Activated B cell treated with CpG ODN at 0.5 μM for 24 hours (primary cell): Measurements from ENCODE around the gene RPL38. TPM values are rescaled to one million over a fixed set of nuclear protein-coding genes. Genes with fewer than 3 reads are reported as not detected.
A peak's percentile ranks its signal among the peaks of the same experiment; 100 is the strongest.

Experiments
- ATAC-seq: fragments of 200-7000 bp; cut with Tn5 transposase; one replicate; pipeline ENCODE4 v1.10.0; 2021; ENCODE audit warnings: low read depth, mild to moderate bottlenecking, moderate library complexity
- CTCF ChIA-PET: fragments of 350-600 bp; sonication (Branson Sonifier 250); formaldehyde crosslinking; loops from one replicate; lab custom pipeline; 2021; ENCODE audit warnings: antibody characterized with exemption; lab: Charles Lee
- POLR2A ChIA-PET: fragments of 350-600 bp; sonication (Branson Sonifier 250); formaldehyde crosslinking; loops from one replicate; lab custom pipeline; 2021; ENCODE audit warnings: antibody characterized with exemption; lab: Charles Lee
- DNase-seq: peaks from one replicate; pipeline ENCODE4 v3.0.0; 2022
- H3K27ac Mint-ChIP-seq: one replicate; pipeline ENCODE4 v1.8.0; 2020; ENCODE audit warnings: mixed read lengths
- H3K27me3 Mint-ChIP-seq: one replicate; pipeline ENCODE4 v1.8.0; 2021; ENCODE audit warnings: mixed read lengths
- H3K36me3 Mint-ChIP-seq: one replicate; pipeline ENCODE4 v1.8.0; 2021; ENCODE audit warnings: low read depth, mixed read lengths
- H3K4me1 Mint-ChIP-seq: one replicate; pipeline ENCODE4 v1.8.0; 2021; ENCODE audit warnings: mixed read lengths
- H3K4me3 Mint-ChIP-seq: one replicate; pipeline ENCODE4 v1.8.0; 2020; ENCODE audit warnings: mild to moderate bottlenecking, mixed read lengths
- H3K9me3 Mint-ChIP-seq: one replicate; pipeline ENCODE4 v1.8.0; 2020; ENCODE audit warnings: mixed read lengths
- CTCF ChIP-seq: fragments of 200-600 bp; IDR thresholded peaks from one replicate; pipeline ENCODE4 v1.8.0; 2022; ENCODE audit warnings: antibody characterized with exemption, mild to moderate bottlenecking
- intact Hi-C: fragments of 100-400 bp; cut with micrococcal nuclease; formaldehyde crosslinking; loops from one replicate; pipeline ENCODE4 v1.15.1; 2024
- total RNA-seq: library from RNA; stranded (reverse); gene quantifications from 2 replicates; pipeline ENCODE4 v1.2.3, GENCODE V29; 2022

The RPL38 gene
- total RNA-seq, 1 donor from 2014 or later: 1,330 TPM

- CTCF ChIA-PET: no interaction called here
- H3K9me3 Mint-ChIP-seq: no peaks in the 10 kb centered on the region
- H3K27ac Mint-ChIP-seq: no peak overlapping the region
- TF ChIP-seq CTCF: no peak
- DNase-seq (no peak), ATAC-seq (no peak)
- POLR2A ChIA-PET: no interaction called here
- H3K4me1 Mint-ChIP-seq: peaks cover 12% of the 10 kb centered on the region
- no peaks in the 10 kb centered on the region for H3K27me3 Mint-ChIP-seq
- H3K36me3 Mint-ChIP-seq: no peaks in the 10 kb centered on the region
- no peak overlapping the region for H3K4me3 Mint-ChIP-seq
- intact Hi-C loops: no loop called here
These were observed 28.7 kb downstream of the RPL38 start for GRCh38 chr17:74231928-74232907.

- ChIA-PET POLR2A (no interaction called here), CTCF (no interaction called here)
- no peaks in the 10 kb centered on the region for H3K36me3 Mint-ChIP-seq
- H3K9me3 Mint-ChIP-seq: no peaks in the 10 kb centered on the region
- no peak overlapping the region for H3K4me3 Mint-ChIP-seq
- no peak for TF ChIP-seq CTCF
- DNase-seq (no peak), ATAC-seq (no peak)
- no peaks in the 10 kb centered on the region for H3K27me3 Mint-ChIP-seq
- intact Hi-C loops: no loop called here
- H3K4me1 Mint-ChIP-seq: peaks cover 12% of the 10 kb centered on the region
- H3K27ac Mint-ChIP-seq: no peak overlapping the region
These were observed 30.5 kb downstream of the RPL38 start for GRCh38 chr17:74233937-74234336.

- Mint-ChIP-seq H3K4me1 (peaks cover 12% of the 10 kb centered on the region), H3K27me3 (no peaks in the 10 kb centered on the region), H3K9me3 (no peaks in the 10 kb centered on the region), H3K27ac (no peak overlapping the region), H3K36me3 (no peaks in the 10 kb centered on the region), H3K4me3 (peak overlapping the region; percentile 59)
- intact Hi-C loops: no loop called here
- ChIA-PET POLR2A (no interaction called here), CTCF (no interaction called here)
- DNase-seq (no peak), ATAC-seq (no peak)
- TF ChIP-seq CTCF: no peak
These were observed 31.0 kb downstream of the RPL38 start for GRCh38 chr17:74234486-74234885.

- peak overlapping the region; percentile 71 for H3K27ac Mint-ChIP-seq
- ATAC-seq (peak; percentile 34), DNase-seq (no peak)
- ChIA-PET CTCF (no interaction called here), POLR2A (no interaction called here)
- intact Hi-C loops: no loop called here
- no peaks in the 10 kb centered on the region for H3K36me3 Mint-ChIP-seq
- H3K9me3 Mint-ChIP-seq: no peaks in the 10 kb centered on the region
- TF ChIP-seq CTCF: no peak
- H3K4me3 Mint-ChIP-seq: peak overlapping the region; percentile 59
- peaks cover 12% of the 10 kb centered on the region for H3K4me1 Mint-ChIP-seq
- H3K27me3 Mint-ChIP-seq: no peaks in the 10 kb centered on the region
These were observed 31.6 kb downstream of the RPL38 start for GRCh38 chr17:74235040-74235581.

- Mint-ChIP-seq H3K9me3 (no peaks in the 10 kb centered on the region), H3K36me3 (no peaks in the 10 kb centered on the region), H3K27me3 (no peaks in the 10 kb centered on the region), H3K27ac (no peak overlapping the region), H3K4me1 (peaks cover 12% of the 10 kb centered on the region), H3K4me3 (no peak overlapping the region)
- CTCF ChIA-PET: no interaction called here
- ATAC-seq: no peak
- no peak for DNase-seq
- TF ChIP-seq CTCF: no peak
- intact Hi-C loops: no loop called here
- POLR2A ChIA-PET: no interaction called here
These were observed 32.5 kb downstream of the RPL38 start for GRCh38 chr17:74235911-74236371.
